Choroid plexus epithelial cell (primary cell): ENCODE measurements around the gene EPYC.

ENCODE experiments used
- DNase-seq: peaks from one replicate; pipeline ENCODE4 v3.0.0-alpha.2; 2010; ENCODE audit warnings: low read depth
- H3K4me3 ChIP-seq: 2 replicates; pipeline ENCODE4 v1.5.1; 2011; ENCODE audit warnings: low read depth, mild to moderate bottlenecking, control low read depth, low read length, moderate library complexity
- TF ChIP-seq, protein P1 (sequence below): conservative IDR thresholded peaks from 2 replicates; pipeline ENCODE4 v1.5.1; 2011; ENCODE audit warnings: low read depth, mild to moderate bottlenecking, control low read depth, inconsistent platforms, low read length, moderate library complexity

The EPYC gene

DNA sequence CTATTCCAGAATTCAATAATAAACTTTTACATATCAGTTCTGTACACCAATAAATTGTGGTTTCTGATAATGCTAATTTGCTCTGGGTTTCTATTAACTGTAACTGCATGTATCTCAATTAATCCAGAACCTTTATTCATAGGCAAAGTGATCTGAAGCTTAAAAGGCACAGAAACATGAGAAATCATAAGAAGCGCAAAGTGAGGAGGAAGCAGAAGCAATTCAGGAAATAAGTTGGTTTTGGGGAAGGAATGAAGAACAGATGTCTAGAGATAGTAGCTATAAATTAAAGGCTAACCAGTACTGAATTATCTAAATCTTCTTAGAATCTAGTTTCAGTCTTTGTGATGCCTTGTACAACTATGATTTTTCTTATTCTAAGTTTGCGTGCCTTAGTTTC, 28.5 kb upstream of the EPYC start:
- DNase-seq, result no peak
- TF ChIP-seq, protein P1, sequence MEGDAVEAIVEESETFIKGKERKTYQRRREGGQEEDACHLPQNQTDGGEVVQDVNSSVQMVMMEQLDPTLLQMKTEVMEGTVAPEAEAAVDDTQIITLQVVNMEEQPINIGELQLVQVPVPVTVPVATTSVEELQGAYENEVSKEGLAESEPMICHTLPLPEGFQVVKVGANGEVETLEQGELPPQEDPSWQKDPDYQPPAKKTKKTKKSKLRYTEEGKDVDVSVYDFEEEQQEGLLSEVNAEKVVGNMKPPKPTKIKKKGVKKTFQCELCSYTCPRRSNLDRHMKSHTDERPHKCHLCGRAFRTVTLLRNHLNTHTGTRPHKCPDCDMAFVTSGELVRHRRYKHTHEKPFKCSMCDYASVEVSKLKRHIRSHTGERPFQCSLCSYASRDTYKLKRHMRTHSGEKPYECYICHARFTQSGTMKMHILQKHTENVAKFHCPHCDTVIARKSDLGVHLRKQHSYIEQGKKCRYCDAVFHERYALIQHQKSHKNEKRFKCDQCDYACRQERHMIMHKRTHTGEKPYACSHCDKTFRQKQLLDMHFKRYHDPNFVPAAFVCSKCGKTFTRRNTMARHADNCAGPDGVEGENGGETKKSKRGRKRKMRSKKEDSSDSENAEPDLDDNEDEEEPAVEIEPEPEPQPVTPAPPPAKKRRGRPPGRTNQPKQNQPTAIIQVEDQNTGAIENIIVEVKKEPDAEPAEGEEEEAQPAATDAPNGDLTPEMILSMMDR, result no peak
- no peak overlapping the region for H3K4me3 ChIP-seq

DNA sequence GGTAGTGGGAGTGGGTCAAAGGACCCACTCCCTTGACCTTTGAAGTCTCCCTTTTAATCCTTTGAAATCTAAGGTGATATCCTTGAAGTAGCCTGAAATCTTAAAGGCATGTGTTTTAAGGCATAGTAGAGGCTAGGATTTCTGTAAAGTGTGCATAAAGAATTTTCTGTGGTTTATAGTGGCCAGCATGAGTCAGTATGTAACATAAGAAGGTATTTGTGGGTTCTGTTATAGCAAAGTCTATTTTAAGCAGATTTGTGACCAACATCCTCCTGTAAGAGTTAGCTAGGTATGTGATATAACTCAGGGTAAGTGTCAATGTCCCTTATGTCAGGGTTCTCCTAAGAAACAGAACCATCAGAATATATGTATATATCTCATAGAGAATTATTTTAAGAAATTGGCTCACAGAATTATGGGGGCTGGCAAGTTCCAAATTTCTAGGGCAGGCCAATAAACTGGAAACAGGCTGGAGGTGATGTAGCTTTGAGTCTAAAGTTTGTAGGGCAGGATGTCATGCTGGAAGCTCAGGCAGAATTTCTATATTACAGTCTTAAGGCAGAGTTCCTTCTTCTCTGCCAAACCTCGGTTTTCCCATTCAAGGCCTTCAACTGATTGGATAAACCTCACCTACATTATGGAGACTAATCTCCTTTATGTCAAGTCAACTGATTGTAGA, 18.7 kb upstream of the EPYC start:
- H3K4me3 ChIP-seq, result no peak overlapping the region
- TF ChIP-seq, protein P1, result no peak
- peak; percentile 91 for DNase-seq

DNA sequence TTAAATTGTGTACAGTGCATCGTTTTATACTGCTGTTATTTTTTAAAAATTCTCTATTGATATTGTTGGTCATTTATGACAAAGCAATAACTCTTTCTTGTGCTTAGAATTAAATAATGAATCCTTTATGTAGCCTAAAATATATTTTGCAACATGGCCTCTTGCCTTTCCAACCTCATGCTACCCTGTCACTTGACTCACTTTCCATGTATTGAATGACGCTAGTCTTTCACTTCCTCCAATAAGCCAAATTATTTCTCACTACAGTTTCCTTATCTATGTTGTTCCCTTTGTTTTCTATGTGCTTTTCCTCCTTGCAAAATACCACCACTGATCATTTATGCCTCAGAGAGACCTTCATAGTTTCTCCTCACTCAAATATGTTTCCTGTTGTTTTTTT, 16.3 kb upstream of the EPYC start:
- TF ChIP-seq, protein P1, result no peak
- no peak for DNase-seq

DNA sequence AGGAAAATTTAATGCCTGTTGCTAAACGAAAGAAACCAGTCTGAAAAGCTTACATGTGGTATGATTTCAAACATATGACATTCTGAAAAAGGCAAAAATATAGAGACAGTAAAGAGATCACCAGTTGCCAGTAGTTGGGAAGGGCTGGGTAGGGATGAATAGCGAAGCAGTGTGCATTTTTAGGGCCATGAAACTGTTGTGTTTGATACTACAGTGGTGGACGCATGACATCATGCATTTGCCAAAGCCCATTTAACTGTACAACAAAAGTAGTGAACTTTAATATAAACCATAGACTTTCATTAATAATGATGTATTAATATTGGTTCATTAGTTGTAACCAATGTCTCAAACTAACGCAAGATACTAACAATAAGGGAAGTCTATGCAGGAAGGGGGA, 14.7 kb upstream of the EPYC start:
- TF ChIP-seq, protein P1, result no peak
- no peak for DNase-seq
- no peak overlapping the region for H3K4me3 ChIP-seq

More for the DNA sequence above, 16.3 kb upstream of the EPYC start:
- H3K4me3 ChIP-seq, result no peak overlapping the region

DNA sequence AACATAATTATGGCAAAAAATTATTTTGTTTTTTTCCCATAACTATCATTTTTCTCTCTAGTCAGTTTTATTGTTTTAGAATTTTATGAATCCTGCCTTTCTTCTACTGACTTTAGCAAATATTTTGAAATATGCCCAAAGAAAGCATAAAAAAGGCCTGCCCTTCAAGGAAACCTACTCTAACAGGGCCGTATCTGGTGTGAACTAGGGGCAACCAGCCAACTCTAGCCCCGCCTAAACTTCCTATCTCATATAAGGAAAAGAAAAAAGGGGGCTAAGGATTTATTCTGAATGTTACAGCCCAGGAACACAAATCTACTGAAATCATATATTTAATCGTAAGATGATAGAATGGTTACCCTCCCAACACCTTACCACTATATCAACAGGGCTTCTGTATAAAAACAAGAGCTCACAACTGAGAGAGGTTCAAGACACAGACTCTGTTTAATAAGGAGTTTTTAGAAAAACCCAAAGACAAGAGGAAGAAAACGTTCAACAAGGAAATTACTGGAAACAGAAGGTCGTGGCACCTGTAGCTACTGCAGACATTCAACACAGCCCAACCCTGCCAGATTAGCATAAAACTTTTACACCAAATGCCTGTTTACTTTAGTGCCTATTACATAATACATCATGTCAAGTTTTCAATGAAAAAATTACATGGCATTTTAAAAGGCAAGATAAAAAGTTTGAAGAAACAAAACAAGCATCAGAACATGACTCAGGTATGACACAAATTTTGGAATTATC, 12.9 kb upstream of the EPYC start:
- no peak overlapping the region for H3K4me3 ChIP-seq
- DNase-seq, result no peak
- TF ChIP-seq, protein P1, result no peak

DNA sequence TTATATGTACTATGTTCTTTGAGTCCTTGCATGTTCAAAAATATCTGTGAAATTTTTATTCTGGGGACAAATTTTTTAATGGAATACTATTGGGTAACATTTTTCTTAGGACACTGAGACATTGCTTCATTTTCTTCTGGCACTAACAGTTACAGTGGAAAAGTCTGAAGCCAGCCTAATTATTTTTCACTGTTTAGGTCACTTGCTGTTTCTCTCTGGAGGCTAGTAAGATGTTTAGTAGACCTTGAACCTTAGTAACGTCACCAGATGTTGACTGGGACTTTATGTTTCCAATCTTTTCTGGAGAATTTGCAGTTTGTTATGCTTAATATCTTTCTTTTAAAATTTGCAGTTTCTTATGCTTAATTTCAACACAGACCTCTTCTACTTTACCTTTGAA, 12.3 kb upstream of the EPYC start:
- TF ChIP-seq, protein P1, result no peak
- peak; percentile 22 for DNase-seq
- no peak overlapping the region for H3K4me3 ChIP-seq
